ENCODE measurements around the gene SLC1A5.
"Not testable (repeated sequence)": the region's sequence is repeated elsewhere in the genome, so short reads cannot be mapped to it uniquely, and the experiment has no call there.

Gene SLC1A5

DNA sequence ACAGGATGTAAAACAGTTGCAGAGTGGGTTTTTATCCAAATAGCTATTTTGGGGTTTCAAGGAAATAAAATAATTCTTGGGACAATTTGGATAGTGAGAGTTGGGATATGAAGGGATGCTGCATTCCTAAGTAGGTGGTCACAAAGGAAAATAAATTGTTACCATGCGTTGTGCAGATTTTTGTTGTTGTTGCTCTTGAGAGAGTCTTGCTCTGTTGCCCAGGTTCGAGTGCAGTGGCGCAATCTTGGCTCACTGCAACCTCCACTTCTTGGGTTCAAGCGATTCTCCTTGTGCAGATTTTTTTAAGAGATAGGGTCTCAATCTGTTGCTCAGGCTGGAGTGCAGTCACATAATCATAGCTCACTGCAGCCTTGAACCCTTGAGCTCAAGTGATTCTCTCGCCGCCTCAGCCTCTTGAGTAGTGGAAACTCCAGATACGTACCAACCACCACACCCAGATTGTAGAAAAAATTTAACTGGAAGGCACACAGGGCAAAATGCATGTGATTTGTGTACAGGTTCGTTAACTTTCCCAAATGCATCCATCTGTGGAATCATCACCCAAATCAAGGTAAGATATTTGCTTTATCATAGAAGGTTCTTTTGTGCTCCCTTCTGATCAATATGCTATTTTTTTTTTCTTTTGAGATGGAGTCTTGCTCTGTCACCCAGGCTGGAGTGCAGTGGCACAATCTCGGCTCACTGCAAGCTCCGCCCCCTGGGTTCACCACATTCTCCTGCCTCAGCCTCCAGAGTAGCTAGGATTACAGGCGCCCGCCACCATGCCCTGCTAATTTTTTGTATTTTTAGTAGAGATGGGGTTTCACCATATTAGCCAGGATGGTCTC, 16.0 kb downstream of the SLC1A5 start:
- DNase-seq (ENCODE audit: low read depth in 2 of 2): no peak

GRCh38 chr19:46768746-46769145, 19.6 kb downstream of the SLC1A5 start:
- DNase-seq (ENCODE audit: low read depth in 2 of 2): not testable (repeated sequence)

DNA sequence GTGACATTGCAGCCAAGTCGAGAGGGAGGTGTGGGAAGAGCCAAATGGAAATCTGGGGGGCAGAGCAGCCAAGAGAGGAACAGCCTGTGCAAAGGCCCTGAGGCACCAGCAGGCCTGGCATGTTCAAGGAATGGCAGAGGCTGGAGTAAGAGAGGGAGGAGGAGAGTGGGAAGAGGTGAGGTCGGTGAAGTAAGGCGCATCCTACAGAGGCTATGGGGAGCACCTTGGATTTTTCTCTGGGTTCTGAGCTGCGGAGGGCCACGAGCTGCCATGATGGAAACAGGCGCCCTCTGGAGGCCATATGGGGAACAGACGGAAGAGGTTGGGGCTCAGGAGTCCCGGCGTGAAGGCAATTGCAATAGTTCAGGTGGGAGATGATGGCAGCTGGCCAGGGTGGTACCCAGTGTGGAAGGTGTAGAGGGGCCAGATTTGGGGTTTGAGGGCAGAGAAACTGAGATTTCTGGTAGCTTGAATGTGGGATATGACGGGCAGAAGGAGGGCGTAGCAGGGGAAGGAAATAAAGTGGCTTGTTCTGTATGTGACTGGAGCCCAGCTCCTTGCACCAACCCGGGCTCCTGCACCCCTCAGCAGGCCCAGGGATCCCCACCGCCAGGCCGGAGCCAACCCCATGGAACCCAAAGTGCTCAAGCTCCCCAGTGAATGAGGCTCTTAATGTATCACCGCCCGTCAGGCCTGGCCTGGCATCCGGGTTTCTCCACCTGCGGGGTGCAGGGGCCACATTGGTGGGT, 21.7 kb downstream of the SLC1A5 start:
- DNase-seq (ENCODE audit: low read depth in 2 of 2): no peak

DNA sequence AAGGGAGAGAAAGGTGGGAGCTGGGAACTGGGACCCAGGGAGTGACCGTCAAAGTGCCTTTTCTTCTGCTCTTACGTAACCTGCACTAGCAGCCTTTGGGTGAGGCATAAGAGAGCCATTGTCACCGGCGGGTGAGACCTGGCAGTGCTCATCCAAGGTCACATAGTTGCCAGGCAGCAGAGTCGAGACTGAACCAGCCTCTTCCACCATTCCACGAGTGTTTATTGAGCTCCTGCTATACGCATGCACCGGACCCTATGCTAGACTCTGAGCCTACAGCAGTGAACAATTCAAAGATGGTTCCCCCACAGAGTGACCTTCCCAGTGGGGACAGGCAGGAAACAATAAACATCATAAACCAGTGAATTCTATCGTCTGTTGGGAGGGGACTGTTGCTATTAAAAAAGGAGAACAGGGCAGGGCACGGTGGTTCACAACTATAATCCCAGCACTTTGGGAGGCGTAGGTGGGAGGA, 23.5 kb downstream of the SLC1A5 start:
- no peak for DNase-seq (ENCODE audit: low read depth in 2 of 2)

DNA sequence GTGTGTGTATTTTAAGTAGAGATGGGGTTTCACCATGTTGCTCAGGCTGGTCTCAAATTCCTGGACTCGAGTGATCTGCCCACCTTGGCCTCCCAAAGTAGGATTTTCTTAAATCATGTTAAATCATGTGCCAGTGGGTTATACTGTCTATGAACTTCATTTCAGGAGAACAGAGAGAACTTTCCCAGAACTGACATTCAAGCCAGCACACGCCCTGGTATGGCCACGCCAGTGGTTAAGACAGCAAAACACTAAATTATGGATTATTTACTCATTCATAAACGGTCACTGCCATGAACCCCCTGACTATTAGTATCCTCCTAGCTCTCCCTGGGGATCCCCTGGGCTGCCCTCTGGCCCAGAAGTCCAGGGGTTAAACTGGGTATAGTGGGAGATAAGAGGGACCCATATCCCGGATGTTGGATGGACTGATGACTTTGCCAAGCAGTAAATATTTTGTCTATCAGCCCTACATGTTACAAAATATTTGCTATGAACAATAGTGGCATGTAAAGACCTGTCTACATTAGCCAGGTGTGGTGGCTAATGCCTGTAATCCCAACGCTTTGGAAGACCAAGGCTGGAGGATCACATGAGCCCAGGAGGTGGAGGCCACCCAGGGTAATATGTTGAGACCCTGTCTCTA, 26.0 kb downstream of the SLC1A5 start:
- no peak for DNase-seq (ENCODE audit: low read depth in 2 of 2)

DNA sequence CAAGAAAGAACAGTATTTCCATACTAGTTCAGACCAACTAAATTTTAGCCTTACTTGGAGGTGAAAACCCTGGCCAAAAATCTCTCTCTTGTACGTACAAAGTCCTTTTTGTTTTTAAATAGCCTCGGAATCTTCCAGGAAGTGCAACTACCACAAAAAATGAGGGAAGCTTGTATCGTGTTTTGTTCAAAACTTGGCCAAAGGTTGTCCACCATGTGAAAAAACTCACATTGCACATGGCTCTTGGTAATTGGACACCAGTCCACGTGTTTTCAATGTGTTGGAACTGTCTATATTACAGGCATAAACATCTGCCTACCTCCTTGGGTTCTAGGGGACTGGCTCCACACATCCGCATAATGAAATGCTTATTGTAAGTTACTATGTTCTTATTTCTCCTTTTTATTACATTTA, 27.0 kb downstream of the SLC1A5 start:
- DNase-seq (ENCODE audit: low read depth in 2 of 2): no peak

DNA sequence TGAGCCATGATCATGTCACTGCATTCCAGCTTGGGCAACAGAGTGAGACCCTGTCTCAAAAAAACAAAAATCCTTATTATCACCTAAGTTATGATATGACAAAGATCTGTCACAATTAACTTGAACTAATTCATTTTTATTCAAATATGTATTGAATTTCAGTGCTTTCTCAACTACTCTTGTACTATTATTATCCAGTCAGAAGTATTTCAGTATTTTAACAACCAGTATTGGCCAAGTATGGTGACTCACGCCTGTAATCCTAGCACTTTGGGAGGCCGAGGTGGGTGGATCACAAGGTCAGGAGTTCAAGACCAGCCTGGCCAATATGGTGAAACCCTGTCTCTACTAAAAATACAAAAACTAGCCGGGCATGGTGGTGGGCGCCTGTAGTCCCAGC, 27.5 kb downstream of the SLC1A5 start:
- DNase-seq (ENCODE audit: low read depth in 2 of 2): not testable (repeated sequence)

DNA sequence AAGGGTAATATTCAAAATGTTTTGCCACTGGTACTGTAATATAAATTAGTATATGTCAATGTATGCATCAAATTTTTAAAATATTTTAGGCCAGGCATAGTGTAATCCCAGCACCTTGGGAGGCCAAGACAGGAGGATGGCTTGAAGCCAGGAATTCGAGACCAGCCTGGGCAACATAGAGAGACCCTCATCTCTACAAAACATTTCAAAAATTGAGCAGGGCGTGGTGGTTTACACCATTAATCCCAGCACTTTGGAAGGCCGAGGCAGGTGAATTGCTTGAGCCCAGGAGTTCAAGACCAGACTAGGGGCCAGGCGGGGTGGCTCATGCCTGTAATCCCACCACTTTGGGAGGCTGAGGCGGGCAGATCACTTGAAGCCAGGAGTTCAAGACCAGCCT, 28.0 kb downstream of the SLC1A5 start:
- no peak for DNase-seq (ENCODE audit: low read depth in 2 of 2)

GRCh38 chr19:46759817-46760333, 28.5 kb downstream of the SLC1A5 start:
- no peak for DNase-seq (ENCODE audit: low read depth in 2 of 2)

GRCh38 chr19:46759206-46759605, 29.2 kb downstream of the SLC1A5 start:
- DNase-seq (ENCODE audit: low read depth in 2 of 2): no peak

- DNase-seq (ENCODE audit: low read depth in 2 of 2): no peak
Measured at GRCh38 chr19:46756544-46756888, 31.9 kb downstream of the SLC1A5 start.

DNA sequence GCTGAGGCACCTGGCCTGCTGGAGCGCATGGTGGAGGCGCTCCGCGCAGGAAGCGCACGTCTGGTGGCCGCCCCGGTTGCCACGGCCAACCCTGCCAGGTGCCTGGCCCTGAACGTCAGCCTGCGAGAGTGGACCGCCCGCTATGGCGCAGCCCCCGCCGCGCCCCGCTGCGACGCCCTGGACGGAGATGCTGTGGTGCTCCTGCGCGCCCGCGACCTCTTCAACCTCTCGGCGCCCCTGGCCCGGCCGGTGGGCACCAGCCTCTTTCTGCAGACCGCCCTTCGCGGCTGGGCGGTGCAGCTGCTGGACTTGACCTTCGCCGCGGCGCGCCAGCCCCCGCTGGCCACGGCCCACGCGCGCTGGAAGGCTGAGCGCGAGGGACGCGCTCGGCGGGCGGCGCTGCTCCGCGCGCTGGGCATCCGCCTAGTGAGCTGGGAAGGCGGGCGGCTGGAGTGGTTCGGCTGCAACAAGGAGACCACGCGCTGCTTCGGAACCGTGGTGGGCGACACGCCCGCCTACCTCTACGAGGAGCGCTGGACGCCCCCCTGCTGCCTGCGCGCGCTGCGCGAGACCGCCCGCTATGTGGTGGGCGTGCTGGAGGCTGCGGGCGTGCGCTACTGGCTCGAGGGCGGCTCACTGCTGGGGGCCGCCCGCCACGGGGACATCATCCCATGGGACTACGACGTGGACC, 32.4 kb downstream of the SLC1A5 start:
- no peak for DNase-seq (ENCODE audit: low read depth in 2 of 2)

DNA sequence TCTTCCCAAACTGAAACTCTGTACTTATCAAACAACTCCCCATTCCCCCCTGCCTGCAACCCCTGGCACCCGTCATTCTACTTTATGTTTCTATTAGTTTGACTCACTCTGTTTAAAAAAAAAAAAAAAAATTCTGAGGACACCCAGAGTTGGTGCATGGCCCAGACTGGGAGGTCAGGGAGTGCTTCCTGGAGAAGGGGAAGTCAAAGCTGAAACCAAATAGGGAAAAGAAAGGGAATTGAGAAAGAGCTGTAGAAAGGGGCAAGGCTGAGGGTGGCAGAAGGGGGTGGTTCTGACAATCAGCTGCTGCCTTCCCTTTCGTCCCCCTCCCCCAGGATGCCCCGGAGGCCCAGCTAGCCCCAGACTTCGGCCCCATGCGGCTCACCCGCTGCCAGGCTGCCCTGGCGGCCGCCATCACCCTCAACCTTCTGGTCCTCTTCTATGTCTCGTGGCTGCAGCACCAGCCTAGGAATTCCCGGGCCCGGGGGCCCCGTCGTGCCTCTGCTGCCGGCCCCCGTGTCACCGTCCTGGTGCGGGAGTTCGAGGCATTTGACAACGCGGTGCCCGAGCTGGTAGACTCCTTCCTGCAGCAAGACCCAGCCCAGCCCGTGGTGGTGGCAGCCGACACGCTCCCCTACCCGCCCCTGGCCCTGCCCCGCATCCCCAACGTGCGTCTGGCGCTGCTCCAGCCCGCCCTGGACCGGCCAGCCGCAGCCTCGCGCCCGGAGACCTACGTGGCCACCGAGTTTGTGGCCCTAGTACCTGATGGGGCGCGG, 33.1 kb downstream of the SLC1A5 start:
- DNase-seq (ENCODE audit: low read depth in 2 of 2): no peak

GRCh38 chr19:46753420-46754155, 34.8 kb downstream of the SLC1A5 start:
- peak in 1 of 2 donors; percentile 26 for DNase-seq (ENCODE audit: low read depth in 2 of 2)

- DNase-seq (ENCODE audit: low read depth in 2 of 2): peak in 1 of 2 donors; percentile 49
Measured at GRCh38 chr19:46748325-46749109, 39.9 kb downstream of the SLC1A5 start.

- DNase-seq (ENCODE audit: low read depth in 2 of 2): peak in 1 of 2 donors; percentile 38
Measured at GRCh38 chr19:46746281-46747057, 41.9 kb downstream of the SLC1A5 start, which contains the start of gene STRN4. Gene STRN4 (minus strand): TSS chr19:46746450. CDS start chr19:46746430, 20 bp downstream.

- DNase-seq (ENCODE audit: low read depth in 2 of 2): no peak
Measured at GRCh38 chr19:46745521-46746280, 42.7 kb downstream of the SLC1A5 start, which contains the start of gene FKRP. Gene FKRP (plus strand): TSS chr19:46746057. CDS start chr19:46755451, 9,394 bp downstream.
